DOHH2 (cell line): ENCODE results near the gene APH1B.

Experiments
- CTCF ChIP-seq: fragments of 200-600 bp; sonication (generic); IDR thresholded peaks from one replicate; pipeline ENCODE4 v1.5.1; 2014; ENCODE audit warnings: antibody characterized with exemption, mild to moderate bottlenecking, low read depth, low read length; ENCODE audit not compliant: poor library complexity, severe bottlenecking
- EZH2phosphoT487 ChIP-seq: fragments of 200-600 bp; sonication (generic); IDR thresholded peaks from 2 replicates; pipeline ENCODE4 v1.6.1; 2017; ENCODE audit warnings: borderline replicate concordance, mild to moderate bottlenecking, antibody characterized with exemption, low read length, moderate library complexity, mixed read lengths

GRCh38 chr15:63337046-63337445, 59.6 kb downstream of the APH1B start:
- no peak for TF ChIP-seq CTCF
- no peak for TF ChIP-seq EZH2phosphoT487
